Body of pancreas (tissue), 4 donors: ENCODE data around the gene PBX2.

Source experiments
- POLR2A ChIP-seq, 3 donors: fragments of 450-650 bp; IDR thresholded peaks; one replicate each; pipeline ENCODE4 v1.6.1; 2016; ENCODE audit warnings: antibody characterized with exemption in 3 of 3, mild to moderate bottlenecking in 2 of 3
- TF ChIP-seq, protein P1 (sequence below), 7 experiments: fragments of 450-650 bp in 4 of 7; fragments of 200-600 bp in 3 of 7; sonication (generic) in 3 of 7; IDR thresholded peaks; one replicate each; pipeline ENCODE4 v1.5.1; 2016 to 2019; ENCODE audit warnings: antibody characterized with exemption in 7 of 7

DNA sequence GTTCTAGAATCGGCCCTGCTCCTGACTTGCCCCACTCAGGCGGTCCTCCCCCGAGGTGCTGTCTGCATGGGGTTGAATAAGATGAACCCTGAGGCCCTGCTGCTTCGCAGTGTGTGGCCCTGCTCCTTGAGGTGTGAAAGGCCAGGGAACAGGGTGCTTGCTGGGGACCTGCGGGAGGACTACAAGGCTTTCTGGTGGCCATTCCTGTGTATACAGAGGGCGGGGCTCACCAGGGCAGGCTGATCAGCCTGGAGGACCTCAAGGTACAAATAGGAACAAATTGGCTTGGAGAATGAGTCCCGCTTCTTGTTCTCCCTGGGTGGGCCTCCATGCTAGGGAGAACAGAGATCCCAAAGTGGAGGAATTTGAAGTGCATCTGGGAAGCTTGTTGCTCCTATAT, 28.2 kb upstream of the PBX2 start:
- TF ChIP-seq, protein P1, sequence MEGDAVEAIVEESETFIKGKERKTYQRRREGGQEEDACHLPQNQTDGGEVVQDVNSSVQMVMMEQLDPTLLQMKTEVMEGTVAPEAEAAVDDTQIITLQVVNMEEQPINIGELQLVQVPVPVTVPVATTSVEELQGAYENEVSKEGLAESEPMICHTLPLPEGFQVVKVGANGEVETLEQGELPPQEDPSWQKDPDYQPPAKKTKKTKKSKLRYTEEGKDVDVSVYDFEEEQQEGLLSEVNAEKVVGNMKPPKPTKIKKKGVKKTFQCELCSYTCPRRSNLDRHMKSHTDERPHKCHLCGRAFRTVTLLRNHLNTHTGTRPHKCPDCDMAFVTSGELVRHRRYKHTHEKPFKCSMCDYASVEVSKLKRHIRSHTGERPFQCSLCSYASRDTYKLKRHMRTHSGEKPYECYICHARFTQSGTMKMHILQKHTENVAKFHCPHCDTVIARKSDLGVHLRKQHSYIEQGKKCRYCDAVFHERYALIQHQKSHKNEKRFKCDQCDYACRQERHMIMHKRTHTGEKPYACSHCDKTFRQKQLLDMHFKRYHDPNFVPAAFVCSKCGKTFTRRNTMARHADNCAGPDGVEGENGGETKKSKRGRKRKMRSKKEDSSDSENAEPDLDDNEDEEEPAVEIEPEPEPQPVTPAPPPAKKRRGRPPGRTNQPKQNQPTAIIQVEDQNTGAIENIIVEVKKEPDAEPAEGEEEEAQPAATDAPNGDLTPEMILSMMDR (IDR thresholded peaks at IDR 0.05): no peak
- TF ChIP-seq POLR2A (IDR thresholded peaks at IDR 0.05): no peak
